RWPE2 (cell line): ENCODE measurements around the gene PRSS48.

Experiments used
- ATAC-seq: fragments of 200-7000 bp; cut with Tn5 transposase; 3 replicates; pipeline ENCODE4 v1.9.1; 2021; ENCODE audit warnings: low read depth
- DNase-seq: peaks from one replicate; pipeline ENCODE4 v3.0.0-alpha.2; 2020; ENCODE audit warnings: low spot score
- H3K27ac ChIP-seq: fragments of 450-650 bp; 2 replicates; pipeline ENCODE4 v1.5.1; 2017; ENCODE audit warnings: mild to moderate bottlenecking; ENCODE audit not compliant: poor library complexity, severe bottlenecking
- H3K27me3 ChIP-seq: fragments of 250-450 bp; sonication (Bioruptor Pico); 2 replicates; pipeline ENCODE4 v1.5.1; 2021; ENCODE audit warnings: mild to moderate bottlenecking, moderate library complexity; ENCODE audit not compliant: insufficient read depth, poor library complexity, severe bottlenecking
- H3K36me3 ChIP-seq: fragments of 250-450 bp; sonication (Bioruptor Pico); 2 replicates; pipeline ENCODE4 v1.5.1; 2020; ENCODE audit warnings: low read depth, mild to moderate bottlenecking, moderate library complexity
- H3K4me1 ChIP-seq: fragments of 250-450 bp; sonication (Bioruptor Pico); 2 replicates; pipeline ENCODE4 v1.5.1; 2021; ENCODE audit warnings: mild to moderate bottlenecking, moderate library complexity; ENCODE audit not compliant: insufficient read depth, poor library complexity, severe bottlenecking
- H3K4me3 ChIP-seq: fragments of 250-450 bp; sonication (Bioruptor Pico); 2 replicates; pipeline ENCODE4 v1.5.1; 2021; ENCODE audit warnings: mild to moderate bottlenecking, moderate library complexity; ENCODE audit not compliant: severe bottlenecking
- H3K9me3 ChIP-seq: fragments of 250-450 bp; sonication (Bioruptor Pico); 2 replicates; pipeline ENCODE4 v1.5.1; 2021; ENCODE audit warnings: mild to moderate bottlenecking, moderate library complexity; ENCODE audit not compliant: severe bottlenecking
- CTCF ChIP-seq: fragments of 450-650 bp; IDR thresholded peaks from one replicate; pipeline ENCODE4 v1.5.1; 2017; ENCODE audit warnings: mild to moderate bottlenecking, moderate library complexity; ENCODE audit not compliant: poor library complexity, severe bottlenecking

PRSS48 gene

GRCh38 chr4:151239608-151240007 lies 37.4 kb upstream of the PRSS48 start:
- no peaks in the 10 kb centered on the region for H3K27me3 ChIP-seq
- no peak for TF ChIP-seq CTCF
- no peak for ATAC-seq
- no peaks in the 10 kb centered on the region for H3K4me1 ChIP-seq
- DNase-seq = no peak
- no peak overlapping the region for H3K4me3 ChIP-seq
- H3K9me3 ChIP-seq = no peaks in the 10 kb centered on the region
- no peak overlapping the region for H3K27ac ChIP-seq
- H3K36me3 ChIP-seq = 0 out of 2 replicates have a peak, but pooled peaks cover 5% of the 10 kb centered on the region

GRCh38 chr4:151242305-151242704 lies 34.7 kb upstream of the PRSS48 start:
- ATAC-seq (no peak), DNase-seq (no peak)
- Histone ChIP-seq H3K27me3 (no peaks in the 10 kb centered on the region), H3K36me3 (0 out of 2 replicates have a peak, but pooled peaks cover 1% of the 10 kb centered on the region), H3K9me3 (no peaks in the 10 kb centered on the region), H3K4me3 (no peak overlapping the region), H3K27ac (no peak overlapping the region), H3K4me1 (no peaks in the 10 kb centered on the region)
- no peak for TF ChIP-seq CTCF

GRCh38 chr4:151246742-151247141 lies 30.2 kb upstream of the PRSS48 start:
- no peaks in the 10 kb centered on the region for H3K36me3 ChIP-seq
- no peaks in the 10 kb centered on the region for H3K9me3 ChIP-seq
- H3K4me3 ChIP-seq = no peak overlapping the region
- ATAC-seq (no peak), DNase-seq (no peak)
- no peak overlapping the region for H3K27ac ChIP-seq
- no peak for TF ChIP-seq CTCF
- no peaks in the 10 kb centered on the region for H3K4me1 ChIP-seq
- H3K27me3 ChIP-seq = no peaks in the 10 kb centered on the region

GRCh38 chr4:151247395-151247794 lies 29.6 kb upstream of the PRSS48 start:
- no peak overlapping the region for H3K27ac ChIP-seq
- DNase-seq (no peak), ATAC-seq (no peak)
- no peaks in the 10 kb centered on the region for H3K36me3 ChIP-seq
- H3K27me3 ChIP-seq = no peaks in the 10 kb centered on the region
- TF ChIP-seq CTCF = no peak
- H3K9me3 ChIP-seq = no peaks in the 10 kb centered on the region
- H3K4me1 ChIP-seq = no peaks in the 10 kb centered on the region
- H3K4me3 ChIP-seq = no peak overlapping the region

- Histone ChIP-seq H3K4me1 (no peaks in the 10 kb centered on the region), H3K27ac (no peak overlapping the region), H3K4me3 (no peak overlapping the region), H3K36me3 (no peaks in the 10 kb centered on the region), H3K9me3 (no peaks in the 10 kb centered on the region), H3K27me3 (no peaks in the 10 kb centered on the region)
- no peak for DNase-seq
- no peak for TF ChIP-seq CTCF
- ATAC-seq = no peak
Measured at GRCh38 chr4:151248519-151248918, 28.4 kb upstream of the PRSS48 start.
